Measurements from ENCODE around the gene ABHD16A. TPM values are rescaled to one million over a fixed set of nuclear protein-coding genes. Genes with fewer than 3 reads are reported as not detected.

Gene ABHD16A
- total and polyA plus RNA-seq, 10 of the 15 experiments (the other 5 are each of a cell fraction or from before 2014, with no cell fraction given) = 7.5 to 43.0 (median 32.9) TPM

DNA sequence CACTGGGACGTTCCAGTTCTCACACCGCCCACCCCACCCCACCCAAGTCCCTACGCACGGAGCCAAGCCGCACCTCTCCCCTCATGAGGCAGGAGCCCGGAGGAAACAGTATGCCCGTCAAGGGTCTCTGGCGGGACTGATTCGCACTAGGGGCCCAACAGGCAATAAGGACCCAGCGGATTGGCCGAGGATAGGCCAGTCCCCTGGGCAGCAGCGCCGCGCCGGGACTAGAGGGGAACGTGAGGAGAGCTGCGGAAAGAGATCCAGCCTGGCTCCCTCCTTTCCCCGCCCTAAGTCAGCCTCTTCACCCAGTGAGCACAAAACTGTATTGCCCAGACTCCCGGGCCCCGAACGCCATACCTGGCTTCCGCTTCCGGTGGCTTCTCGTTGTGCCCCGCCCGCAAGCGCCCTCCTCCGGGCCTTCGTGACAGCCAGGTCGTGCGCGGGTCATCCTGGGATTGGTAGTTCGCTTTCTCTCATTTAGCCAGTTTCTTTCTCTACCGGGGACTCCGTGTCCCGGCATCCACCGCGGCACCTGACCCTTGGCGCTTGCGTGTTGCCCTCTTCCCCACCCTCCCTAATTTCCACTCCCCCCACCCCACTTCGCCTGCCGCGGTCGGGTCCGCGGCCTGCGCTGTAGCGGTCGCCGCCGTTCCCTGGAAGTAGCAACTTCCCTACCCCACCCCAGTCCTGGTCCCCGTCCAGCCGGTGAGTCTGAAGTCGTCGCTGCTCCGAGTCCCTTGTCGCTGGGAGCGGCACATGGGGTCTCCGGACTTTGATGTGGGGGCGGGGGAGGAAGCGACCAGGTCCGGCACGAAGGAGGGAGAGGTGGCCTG lies 37.4 kb downstream of the ABHD16A start, which contains the start of gene CSNK2B (continued):
- TF ChIP-seq, protein P1, sequence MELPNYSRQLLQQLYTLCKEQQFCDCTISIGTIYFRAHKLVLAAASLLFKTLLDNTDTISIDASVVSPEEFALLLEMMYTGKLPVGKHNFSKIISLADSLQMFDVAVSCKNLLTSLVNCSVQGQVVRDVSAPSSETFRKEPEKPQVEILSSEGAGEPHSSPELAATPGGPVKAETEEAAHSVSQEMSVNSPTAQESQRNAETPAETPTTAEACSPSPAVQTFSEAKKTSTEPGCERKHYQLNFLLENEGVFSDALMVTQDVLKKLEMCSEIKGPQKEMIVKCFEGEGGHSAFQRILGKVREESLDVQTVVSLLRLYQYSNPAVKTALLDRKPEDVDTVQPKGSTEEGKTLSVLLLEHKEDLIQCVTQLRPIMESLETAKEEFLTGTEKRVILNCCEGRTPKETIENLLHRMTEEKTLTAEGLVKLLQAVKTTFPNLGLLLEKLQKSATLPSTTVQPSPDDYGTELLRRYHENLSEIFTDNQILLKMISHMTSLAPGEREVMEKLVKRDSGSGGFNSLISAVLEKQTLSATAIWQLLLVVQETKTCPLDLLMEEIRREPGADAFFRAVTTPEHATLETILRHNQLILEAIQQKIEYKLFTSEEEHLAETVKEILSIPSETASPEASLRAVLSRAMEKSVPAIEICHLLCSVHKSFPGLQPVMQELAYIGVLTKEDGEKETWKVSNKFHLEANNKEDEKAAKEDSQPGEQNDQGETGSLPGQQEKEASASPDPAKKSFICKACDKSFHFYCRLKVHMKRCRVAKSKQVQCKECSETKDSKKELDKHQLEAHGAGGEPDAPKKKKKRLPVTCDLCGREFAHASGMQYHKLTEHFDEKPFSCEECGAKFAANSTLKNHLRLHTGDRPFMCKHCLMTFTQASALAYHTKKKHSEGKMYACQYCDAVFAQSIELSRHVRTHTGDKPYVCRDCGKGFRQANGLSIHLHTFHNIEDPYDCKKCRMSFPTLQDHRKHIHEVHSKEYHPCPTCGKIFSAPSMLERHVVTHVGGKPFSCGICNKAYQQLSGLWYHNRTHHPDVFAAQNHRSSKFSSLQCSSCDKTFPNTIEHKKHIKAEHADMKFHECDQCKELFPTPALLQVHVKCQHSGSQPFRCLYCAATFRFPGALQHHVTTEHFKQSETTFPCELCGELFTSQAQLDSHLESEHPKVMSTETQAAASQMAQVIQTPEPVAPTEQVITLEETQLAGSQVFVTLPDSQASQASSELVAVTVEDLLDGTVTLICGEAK (IDR thresholded peaks at IDR 0.05; ENCODE audit: borderline replicate concordance) = peak; percentile 94
- TF ChIP-seq, protein P2, sequence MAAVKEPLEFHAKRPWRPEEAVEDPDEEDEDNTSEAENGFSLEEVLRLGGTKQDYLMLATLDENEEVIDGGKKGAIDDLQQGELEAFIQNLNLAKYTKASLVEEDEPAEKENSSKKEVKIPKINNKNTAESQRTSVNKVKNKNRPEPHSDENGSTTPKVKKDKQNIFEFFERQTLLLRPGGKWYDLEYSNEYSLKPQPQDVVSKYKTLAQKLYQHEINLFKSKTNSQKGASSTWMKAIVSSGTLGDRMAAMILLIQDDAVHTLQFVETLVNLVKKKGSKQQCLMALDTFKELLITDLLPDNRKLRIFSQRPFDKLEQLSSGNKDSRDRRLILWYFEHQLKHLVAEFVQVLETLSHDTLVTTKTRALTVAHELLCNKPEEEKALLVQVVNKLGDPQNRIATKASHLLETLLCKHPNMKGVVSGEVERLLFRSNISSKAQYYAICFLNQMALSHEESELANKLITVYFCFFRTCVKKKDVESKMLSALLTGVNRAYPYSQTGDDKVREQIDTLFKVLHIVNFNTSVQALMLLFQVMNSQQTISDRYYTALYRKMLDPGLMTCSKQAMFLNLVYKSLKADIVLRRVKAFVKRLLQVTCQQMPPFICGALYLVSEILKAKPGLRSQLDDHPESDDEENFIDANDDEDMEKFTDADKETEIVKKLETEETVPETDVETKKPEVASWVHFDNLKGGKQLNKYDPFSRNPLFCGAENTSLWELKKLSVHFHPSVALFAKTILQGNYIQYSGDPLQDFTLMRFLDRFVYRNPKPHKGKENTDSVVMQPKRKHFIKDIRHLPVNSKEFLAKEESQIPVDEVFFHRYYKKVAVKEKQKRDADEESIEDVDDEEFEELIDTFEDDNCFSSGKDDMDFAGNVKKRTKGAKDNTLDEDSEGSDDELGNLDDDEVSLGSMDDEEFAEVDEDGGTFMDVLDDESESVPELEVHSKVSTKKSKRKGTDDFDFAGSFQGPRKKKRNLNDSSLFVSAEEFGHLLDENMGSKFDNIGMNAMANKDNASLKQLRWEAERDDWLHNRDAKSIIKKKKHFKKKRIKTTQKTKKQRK (IDR thresholded peaks at IDR 0.05; ENCODE audit: low read depth, low read length) = no peak
- peak; percentile 40 for TF ChIP-seq MEF2B (IDR thresholded peaks at IDR 0.05; ENCODE audit: partially characterized antibody, poor library complexity, severe bottlenecking)
- peak; percentile 59 for TF ChIP-seq NR2F1 (conservative IDR thresholded peaks at IDR 0.05)
- TF ChIP-seq SIX5 (IDR thresholded peaks at IDR 0.05; ENCODE audit: low read depth, low read length, severe bottlenecking) = peak; percentile 93
- TF ChIP-seq GABPA (IDR thresholded peaks at IDR 0.05; ENCODE audit: low read depth) = peak; percentile 91
- TF ChIP-seq TARDBP (IDR thresholded peaks at IDR 0.05; ENCODE audit: borderline replicate concordance) = peak; percentile 17; the same call in 1 of the 2 replicates
- no peak for TF ChIP-seq BRCA1 (IDR thresholded peaks at IDR 0.05; ENCODE audit: low read depth, low read length)
- peak; percentile 90 for TF ChIP-seq CREM (IDR thresholded peaks at IDR 0.05; ENCODE audit: low read depth)
- no peak for TF ChIP-seq NFIC (IDR thresholded peaks at IDR 0.05; ENCODE audit: low read depth, low read length)
- no peak; the same call in 1 of the 2 replicates for TF ChIP-seq ZNF207 (IDR thresholded peaks at IDR 0.05; ENCODE audit: borderline replicate concordance)
- 0 out of 2 replicates have a peak, but pooled peaks have one; percentile 40 for TF ChIP-seq CHD1 (IDR thresholded peaks at IDR 0.05; ENCODE audit: low read depth, low read length)
- no peak for TF ChIP-seq RCOR1 (conservative IDR thresholded peaks at IDR 0.05; ENCODE audit: low read depth, low read length)
- TF ChIP-seq MXI1 (IDR thresholded peaks at IDR 0.05; ENCODE audit: low read depth, low read length) = peak; percentile 37
- no peak for TF ChIP-seq RB1 (IDR thresholded peaks at IDR 0.05; ENCODE audit: borderline replicate concordance)
- peak; percentile 79 for TF ChIP-seq SREBF1 (IDR thresholded peaks at IDR 0.05; ENCODE audit: low read length)
- TF ChIP-seq BMI1 (IDR thresholded peaks at IDR 0.05; ENCODE audit: borderline replicate concordance) = no peak
- TF ChIP-seq GATAD2B (conservative IDR thresholded peaks at IDR 0.05; ENCODE audit: low read depth) = peak; percentile 27; the same call in 1 of the 2 replicates
- peak; percentile 59 for TF ChIP-seq SP1 (IDR thresholded peaks at IDR 0.05; ENCODE audit: low read depth, low read length)
